ENCODE data around the gene UBASH3A. TPM values are rescaled to one million over a fixed set of nuclear protein-coding genes. Genes with fewer than 3 reads are reported as not detected.

Gene UBASH3A
- total RNA-seq, 2 donors from 2014 or later: 0.93 to 1.5 TPM

DNA sequence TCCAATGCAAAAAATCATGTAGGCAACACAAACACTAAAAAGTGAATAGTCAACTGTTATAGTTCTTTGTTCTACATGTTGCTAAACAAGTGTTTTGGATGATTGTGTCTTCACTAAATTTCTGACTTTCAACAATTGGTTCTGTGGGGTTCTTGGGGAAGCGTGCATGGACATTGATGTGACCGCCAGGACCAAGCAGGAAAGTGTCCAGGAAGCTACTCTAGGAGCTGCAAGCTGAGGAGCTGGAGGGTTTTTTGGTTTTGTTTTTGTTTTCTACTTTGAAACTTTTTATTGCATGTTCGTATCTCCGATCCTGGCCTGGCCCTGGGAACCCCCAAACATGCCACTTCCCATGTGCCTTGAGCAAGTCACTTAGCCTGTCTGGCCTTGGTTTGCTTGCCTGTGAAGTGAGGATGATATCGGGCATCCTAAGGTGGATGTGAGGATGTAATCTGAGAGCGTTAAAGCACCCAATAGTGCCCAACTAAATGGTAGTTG lies 15.8 kb upstream of the UBASH3A start:
- intact Hi-C loops (cut with DNase I): no loop called here
- H3K9me3 ChIP-seq: no peaks in the 10 kb centered on the region
- H3K4me3 ChIP-seq: no peak overlapping the region
- no peaks in the 10 kb centered on the region for H3K36me3 ChIP-seq
- no peaks in the 10 kb centered on the region for H3K27me3 ChIP-seq
- no peak for DNase-seq
- no peak overlapping the region for H3K27ac ChIP-seq
- H3K4me1 ChIP-seq: no peaks in the 10 kb centered on the region
- H3K9ac ChIP-seq (ENCODE audit: low read depth in 2 of 2, low read length in 2 of 2): no peak overlapping the region
- TF ChIP-seq, protein P1, sequence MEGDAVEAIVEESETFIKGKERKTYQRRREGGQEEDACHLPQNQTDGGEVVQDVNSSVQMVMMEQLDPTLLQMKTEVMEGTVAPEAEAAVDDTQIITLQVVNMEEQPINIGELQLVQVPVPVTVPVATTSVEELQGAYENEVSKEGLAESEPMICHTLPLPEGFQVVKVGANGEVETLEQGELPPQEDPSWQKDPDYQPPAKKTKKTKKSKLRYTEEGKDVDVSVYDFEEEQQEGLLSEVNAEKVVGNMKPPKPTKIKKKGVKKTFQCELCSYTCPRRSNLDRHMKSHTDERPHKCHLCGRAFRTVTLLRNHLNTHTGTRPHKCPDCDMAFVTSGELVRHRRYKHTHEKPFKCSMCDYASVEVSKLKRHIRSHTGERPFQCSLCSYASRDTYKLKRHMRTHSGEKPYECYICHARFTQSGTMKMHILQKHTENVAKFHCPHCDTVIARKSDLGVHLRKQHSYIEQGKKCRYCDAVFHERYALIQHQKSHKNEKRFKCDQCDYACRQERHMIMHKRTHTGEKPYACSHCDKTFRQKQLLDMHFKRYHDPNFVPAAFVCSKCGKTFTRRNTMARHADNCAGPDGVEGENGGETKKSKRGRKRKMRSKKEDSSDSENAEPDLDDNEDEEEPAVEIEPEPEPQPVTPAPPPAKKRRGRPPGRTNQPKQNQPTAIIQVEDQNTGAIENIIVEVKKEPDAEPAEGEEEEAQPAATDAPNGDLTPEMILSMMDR (IDR thresholded peaks at IDR 0.05): no peak

DNA sequence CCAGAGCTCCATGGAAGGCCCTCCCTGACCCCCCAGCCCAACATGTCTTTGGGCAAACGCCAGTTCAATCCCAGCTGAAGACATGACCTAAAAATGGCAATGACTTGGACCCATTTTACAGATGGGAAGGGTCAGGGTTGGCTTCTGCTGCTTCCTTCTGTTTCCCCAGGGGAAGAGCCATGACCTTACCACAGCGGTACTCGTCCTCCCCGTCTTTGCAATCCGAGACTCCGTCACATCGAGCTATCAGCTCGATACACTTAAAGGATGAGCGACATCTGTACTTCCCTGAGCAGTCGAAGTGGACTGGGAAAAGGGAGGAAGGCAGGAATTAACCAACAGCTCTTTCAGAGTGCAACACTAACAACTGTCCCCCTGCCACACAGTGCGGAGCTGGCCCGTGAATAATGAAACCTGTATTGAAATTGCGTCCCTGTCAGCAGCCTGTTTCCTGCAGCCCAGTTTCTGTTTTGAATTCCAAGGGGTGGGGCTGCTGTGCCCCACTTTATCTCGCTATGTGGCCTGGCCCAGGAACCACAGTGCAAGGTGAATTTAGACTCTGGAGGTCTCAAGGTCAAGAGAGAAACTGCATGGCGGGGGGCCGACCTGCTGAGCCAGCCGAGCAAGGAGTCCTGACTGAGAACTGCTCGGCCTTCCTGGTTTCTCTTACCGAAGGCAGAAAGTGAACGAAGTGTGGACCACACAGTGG lies 14.8 kb upstream of the UBASH3A start:
- intact Hi-C loops (cut with DNase I): no loop called here
- peak overlapping the region in 1 of 2 donors; percentile 22 for H3K9ac ChIP-seq (ENCODE audit: low read depth in 2 of 2, low read length in 2 of 2)
- H3K4me3 ChIP-seq: no peak overlapping the region
- H3K27me3 ChIP-seq: no peaks in the 10 kb centered on the region
- H3K27ac ChIP-seq: peak overlapping the region; percentile 29
- no peaks in the 10 kb centered on the region for H3K36me3 ChIP-seq
- H3K9me3 ChIP-seq: no peaks in the 10 kb centered on the region
- no peaks in the 10 kb centered on the region for H3K4me1 ChIP-seq
- DNase-seq: no peak
- TF ChIP-seq, protein P1 (IDR thresholded peaks at IDR 0.05): no peak

DNA sequence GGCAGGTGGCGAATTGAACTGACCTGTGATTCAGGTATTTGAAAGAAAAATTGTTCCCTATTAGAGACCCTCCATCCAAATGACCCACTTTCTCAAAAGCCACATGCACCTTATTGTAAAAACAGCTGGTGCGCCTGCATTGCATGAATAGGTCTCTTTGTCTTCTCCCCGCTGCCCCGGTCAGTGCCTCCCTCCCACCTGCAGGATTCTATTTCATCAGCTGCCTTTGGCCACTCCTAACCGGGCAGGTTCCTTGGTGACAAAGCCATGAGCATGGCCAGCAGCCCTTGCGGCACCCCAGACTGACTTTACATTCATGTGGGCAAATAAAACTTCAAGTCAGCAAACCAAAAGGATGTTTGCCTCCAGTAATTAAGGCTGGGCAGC lies 14.3 kb upstream of the UBASH3A start:
- Histone ChIP-seq H3K36me3 (no peaks in the 10 kb centered on the region), H3K4me3 (no peak overlapping the region), H3K9me3 (no peaks in the 10 kb centered on the region), H3K27me3 (no peaks in the 10 kb centered on the region), H3K4me1 (no peaks in the 10 kb centered on the region), H3K9ac (ENCODE audit: low read depth in 2 of 2, low read length in 2 of 2) (peak overlapping the region in 1 of 2 donors; percentile 22), H3K27ac (peak overlapping the region; percentile 29)
- DNase-seq: peak; percentile 66
- TF ChIP-seq, protein P1 (IDR thresholded peaks at IDR 0.05): no peak
- intact Hi-C loops (cut with DNase I): no loop called here

DNA sequence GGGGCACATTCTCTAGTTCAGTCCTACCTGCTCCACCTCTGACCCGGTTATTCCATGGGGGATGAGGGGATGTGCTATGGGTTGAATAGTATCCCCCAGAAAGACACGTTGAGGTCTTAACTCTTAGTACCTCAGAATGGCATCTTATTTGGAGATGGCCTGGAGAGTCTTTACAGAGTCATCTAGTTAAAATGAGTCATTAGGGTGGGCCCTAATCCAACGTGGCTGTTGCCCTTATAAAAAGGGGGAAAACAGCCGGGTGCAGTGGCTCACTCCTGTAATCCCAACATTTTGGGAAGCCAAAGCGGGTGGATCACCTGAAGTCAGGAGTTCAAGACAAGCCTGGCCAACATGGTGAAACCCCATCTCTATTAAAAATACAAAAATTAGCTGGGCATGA lies 13.5 kb upstream of the UBASH3A start:
- no peak for DNase-seq
- no peak overlapping the region for H3K27ac ChIP-seq
- TF ChIP-seq, protein P1 (IDR thresholded peaks at IDR 0.05): no peak
- H3K36me3 ChIP-seq: no peaks in the 10 kb centered on the region
- no peaks in the 10 kb centered on the region for H3K9me3 ChIP-seq
- no peak overlapping the region for H3K4me3 ChIP-seq
- H3K9ac ChIP-seq (ENCODE audit: low read depth in 2 of 2, low read length in 2 of 2): no peak overlapping the region
- H3K27me3 ChIP-seq: no peaks in the 10 kb centered on the region
- H3K4me1 ChIP-seq: no peaks in the 10 kb centered on the region
- intact Hi-C loops (cut with DNase I): no loop called here

DNA sequence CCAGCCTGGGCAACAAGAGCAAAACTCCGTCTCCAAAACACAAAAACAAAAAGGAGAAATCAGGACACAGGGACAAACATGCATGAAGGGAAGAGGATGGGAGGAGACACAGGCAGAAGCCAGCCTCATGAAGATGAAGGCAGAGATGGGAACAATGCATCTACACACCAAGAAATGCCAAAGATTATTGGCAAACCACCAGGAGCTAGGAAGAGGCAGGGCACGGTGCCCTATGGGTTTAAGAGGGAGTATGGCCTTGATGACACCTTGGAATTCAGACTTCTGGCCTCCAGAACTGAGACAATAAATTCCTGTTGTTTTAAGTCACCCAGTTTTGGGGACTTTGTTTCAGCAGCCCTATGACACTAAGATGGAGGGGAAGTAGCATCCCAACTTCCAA lies 13.0 kb upstream of the UBASH3A start:
- H3K27me3 ChIP-seq: no peaks in the 10 kb centered on the region

More for the DNA sequence above, 13.0 kb upstream of the UBASH3A start:
- H3K4me3 ChIP-seq: no peak overlapping the region
- no peak overlapping the region for H3K9ac ChIP-seq (ENCODE audit: low read depth in 2 of 2, low read length in 2 of 2)
- no peak for DNase-seq
- no peak overlapping the region for H3K27ac ChIP-seq
- H3K4me1 ChIP-seq: no peaks in the 10 kb centered on the region
- H3K36me3 ChIP-seq: no peaks in the 10 kb centered on the region
- intact Hi-C loops (cut with DNase I): no loop called here
- TF ChIP-seq, protein P1 (IDR thresholded peaks at IDR 0.05): no peak
- no peaks in the 10 kb centered on the region for H3K9me3 ChIP-seq
